Activated naive CD4-positive, alpha-beta T cell treated with anti-CD3 and anti-CD28 coated beads, Interleukin-2, amount 50 U/mL, for 16 hours (primary cell): ENCODE measurements around the gene BSN.

Experiments used
- DNase-seq: peaks from one replicate; pipeline ENCODE4 v3.0.0-alpha.2; 2020

BSN gene

GRCh38 chr3:49634736-49635135 lies 80.5 kb downstream of the BSN start:
- no peak for DNase-seq

- no peak for DNase-seq
Observed at GRCh38 chr3:49636883-49637609, 82.8 kb downstream of the BSN start.

GRCh38 chr3:49638445-49638844 lies 84.2 kb downstream of the BSN start:
- DNase-seq, result no peak

GRCh38 chr3:49639551-49639950 lies 85.3 kb downstream of the BSN start:
- no peak for DNase-seq

GRCh38 chr3:49641292-49641691 lies 87.0 kb downstream of the BSN start:
- no peak for DNase-seq

- DNase-seq, result no peak
Observed at GRCh38 chr3:49641921-49642707, 87.8 kb downstream of the BSN start.

GRCh38 chr3:49642708-49643145 lies 88.5 kb downstream of the BSN start:
- DNase-seq, result no peak

GRCh38 chr3:49644684-49645083 lies 90.4 kb downstream of the BSN start:
- DNase-seq, result no peak

- DNase-seq, result no peak
Observed at GRCh38 chr3:49646236-49646635, 92.0 kb downstream of the BSN start.

- DNase-seq, result no peak
Observed at GRCh38 chr3:49647741-49648140, 93.5 kb downstream of the BSN start.

GRCh38 chr3:49648354-49649019 lies 94.2 kb downstream of the BSN start:
- DNase-seq, result no peak

GRCh38 chr3:49649576-49649975 lies 95.3 kb downstream of the BSN start:
- DNase-seq, result no peak

- no peak for DNase-seq
Observed at GRCh38 chr3:49650177-49650576, 95.9 kb downstream of the BSN start.

- no peak for DNase-seq
Observed at GRCh38 chr3:49650637-49651036, 96.4 kb downstream of the BSN start.

GRCh38 chr3:49652218-49652902 lies 98.1 kb downstream of the BSN start:
- DNase-seq, result no peak

- DNase-seq, result no peak
Observed at GRCh38 chr3:49652903-49653415, 98.7 kb downstream of the BSN start.

- DNase-seq, result no peak
Observed at GRCh38 chr3:49653621-49654020, 99.3 kb downstream of the BSN start.

GRCh38 chr3:49654176-49654825 lies 100.0 kb downstream of the BSN start:
- DNase-seq, result no peak

GRCh38 chr3:49654955-49655556 lies 100.8 kb downstream of the BSN start:
- DNase-seq, result no peak

GRCh38 chr3:49655731-49656285 lies 101.5 kb downstream of the BSN start:
- DNase-seq, result no peak

GRCh38 chr3:49656541-49657112 lies 102.3 kb downstream of the BSN start:
- DNase-seq, result no peak
